RPMI8226 (cell line): ENCODE results near the gene LTBR.

Source experiments
- DNase-seq: peaks from one replicate; pipeline ENCODE4 v3.0.0-alpha.2; 2015

Gene LTBR

GRCh38 chr12:6384499-6385436, 806 bp downstream of the LTBR start:
- no peak for DNase-seq

GRCh38 chr12:6386038-6386437, 2.1 kb downstream of the LTBR start:
- no peak for DNase-seq

GRCh38 chr12:6386491-6386890, 2.5 kb downstream of the LTBR start:
- DNase-seq: no peak

- no peak for DNase-seq
Measured at GRCh38 chr12:6387541-6387940, 3.6 kb downstream of the LTBR start.

- no peak for DNase-seq
Measured at GRCh38 chr12:6390084-6390799, 6.3 kb downstream of the LTBR start.

GRCh38 chr12:6391013-6391412, 7.1 kb downstream of the LTBR start:
- DNase-seq: no peak

- peak; percentile 28 for DNase-seq
Measured at GRCh38 chr12:6392504-6392903, 8.5 kb downstream of the LTBR start.

GRCh38 chr12:6393109-6393508, 9.1 kb downstream of the LTBR start:
- DNase-seq: no peak

GRCh38 chr12:6394398-6394797, 10.4 kb downstream of the LTBR start:
- DNase-seq: no peak

- no peak for DNase-seq
Measured at GRCh38 chr12:6396031-6396430, 12.1 kb downstream of the LTBR start.

GRCh38 chr12:6399884-6400644, 16.1 kb downstream of the LTBR start:
- DNase-seq: no peak

GRCh38 chr12:6404390-6404789, 20.4 kb downstream of the LTBR start:
- DNase-seq: no peak

GRCh38 chr12:6405963-6406362, 22.0 kb downstream of the LTBR start:
- no peak for DNase-seq

GRCh38 chr12:6407236-6407954, 23.4 kb downstream of the LTBR start:
- no peak for DNase-seq

- peak; percentile 63 for DNase-seq
Measured at GRCh38 chr12:6416596-6416995, 32.6 kb downstream of the LTBR start.

GRCh38 chr12:6418796-6419195, 34.8 kb downstream of the LTBR start:
- DNase-seq: no peak

GRCh38 chr12:6420364-6420763, 36.4 kb downstream of the LTBR start:
- DNase-seq: no peak

- DNase-seq: peak; percentile 89
Measured at GRCh38 chr12:6423267-6424007, 39.5 kb downstream of the LTBR start.

GRCh38 chr12:6424008-6424347, 40.0 kb downstream of the LTBR start:
- DNase-seq: no peak

GRCh38 chr12:6424866-6425265, 40.9 kb downstream of the LTBR start:
- no peak for DNase-seq

- no peak for DNase-seq
Measured at GRCh38 chr12:6425590-6426531, 41.9 kb downstream of the LTBR start.
